ENCODE data around the gene SPDYE16. TPM values are rescaled to one million over a fixed set of nuclear protein-coding genes. Genes with fewer than 3 reads are reported as not detected.
"Not testable (repeated sequence)": the region's sequence is repeated elsewhere in the genome, so short reads cannot be mapped to it uniquely, and the experiment has no call there.

Gene SPDYE16
- total RNA-seq, 2 donors from 2014 or later: 0.58 TPM; not detected in 1

- ATAC-seq (replicated peaks in 1 of 2) (no peak), DNase-seq (no peak)
- H3K4me1 Mint-ChIP-seq (ENCODE audit: low read depth): no peaks in the 10 kb centered on the region
- no peaks in the 10 kb centered on the region for H3K9me3 Mint-ChIP-seq
- peaks cover 0 to 2% of the 10 kb centered on the region in 2 donors for H3K36me3 Mint-ChIP-seq (ENCODE audit: insufficient read depth in 2 of 2)
- H3K4me3 Mint-ChIP-seq: no peak overlapping the region
- H3K27ac Mint-ChIP-seq: no peak overlapping the region
- H3K27me3 Mint-ChIP-seq (ENCODE audit: low read depth): no peaks in the 10 kb centered on the region
Measured at GRCh38 chr7:76506081-76506440, 37.0 kb downstream of the SPDYE16 start.

- Mint-ChIP-seq H3K36me3 (ENCODE audit: insufficient read depth in 2 of 2) (peaks cover 0 to 2% of the 10 kb centered on the region in 2 donors), H3K9me3 (no peaks in the 10 kb centered on the region), H3K27me3 (ENCODE audit: low read depth) (no peaks in the 10 kb centered on the region), H3K4me3 (no peak overlapping the region), H3K27ac (no peak overlapping the region), H3K4me1 (ENCODE audit: low read depth) (no peaks in the 10 kb centered on the region)
- ATAC-seq (replicated peaks in 1 of 2): no peak
- no peak for DNase-seq
Measured at GRCh38 chr7:76505168-76506080, 37.7 kb downstream of the SPDYE16 start.

GRCh38 chr7:76504351-76505167 is 38.5 kb downstream of the SPDYE16 start:
- H3K4me1 Mint-ChIP-seq (ENCODE audit: low read depth); H3K9me3 Mint-ChIP-seq; H3K27me3 Mint-ChIP-seq (ENCODE audit: low read depth); H3K4me3 Mint-ChIP-seq; H3K27ac Mint-ChIP-seq; H3K36me3 Mint-ChIP-seq (ENCODE audit: insufficient read depth in 2 of 2); DNase-seq: not testable (repeated sequence)
- ATAC-seq (replicated peaks in 1 of 2): peak in 1 of 2 donors; percentile 10

DNA sequence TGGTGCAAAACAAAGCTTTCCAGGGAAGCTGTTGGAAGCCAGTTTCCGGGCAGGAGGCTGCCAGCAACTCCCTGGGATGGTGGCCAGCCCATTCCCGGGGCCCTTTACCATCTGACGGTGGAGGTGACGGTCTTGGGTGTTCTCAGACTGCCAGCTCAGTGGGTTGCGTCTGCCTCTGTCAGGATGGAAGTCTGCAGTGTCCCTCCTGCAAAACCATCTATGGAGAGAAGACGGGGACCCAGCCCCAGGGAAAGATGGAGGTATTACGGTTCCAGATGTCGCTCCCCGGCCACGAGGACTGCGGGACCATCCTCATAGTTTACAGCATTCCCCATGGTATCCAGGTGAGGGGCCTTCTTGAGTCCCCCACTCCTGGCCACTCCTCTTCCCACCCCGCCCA is 39.9 kb downstream of the SPDYE16 start:
- not testable (repeated sequence) for H3K36me3 Mint-ChIP-seq (ENCODE audit: insufficient read depth in 2 of 2); H3K27ac Mint-ChIP-seq; H3K4me3 Mint-ChIP-seq; DNase-seq; H3K9me3 Mint-ChIP-seq; H3K27me3 Mint-ChIP-seq (ENCODE audit: low read depth); ATAC-seq (replicated peaks in 1 of 2); H3K4me1 Mint-ChIP-seq (ENCODE audit: low read depth)

GRCh38 chr7:76502836-76503235 is 40.3 kb downstream of the SPDYE16 start:
- H3K9me3 Mint-ChIP-seq; H3K27me3 Mint-ChIP-seq (ENCODE audit: low read depth); H3K27ac Mint-ChIP-seq; H3K36me3 Mint-ChIP-seq (ENCODE audit: insufficient read depth in 2 of 2); H3K4me3 Mint-ChIP-seq; ATAC-seq (replicated peaks in 1 of 2); DNase-seq; H3K4me1 Mint-ChIP-seq (ENCODE audit: low read depth): not testable (repeated sequence)

- not testable (repeated sequence) for H3K9me3 Mint-ChIP-seq; H3K27ac Mint-ChIP-seq; H3K36me3 Mint-ChIP-seq (ENCODE audit: insufficient read depth in 2 of 2); ATAC-seq (replicated peaks in 1 of 2); H3K4me1 Mint-ChIP-seq (ENCODE audit: low read depth); H3K27me3 Mint-ChIP-seq (ENCODE audit: low read depth); H3K4me3 Mint-ChIP-seq; DNase-seq
Measured at GRCh38 chr7:76502224-76502623, 40.9 kb downstream of the SPDYE16 start.

DNA sequence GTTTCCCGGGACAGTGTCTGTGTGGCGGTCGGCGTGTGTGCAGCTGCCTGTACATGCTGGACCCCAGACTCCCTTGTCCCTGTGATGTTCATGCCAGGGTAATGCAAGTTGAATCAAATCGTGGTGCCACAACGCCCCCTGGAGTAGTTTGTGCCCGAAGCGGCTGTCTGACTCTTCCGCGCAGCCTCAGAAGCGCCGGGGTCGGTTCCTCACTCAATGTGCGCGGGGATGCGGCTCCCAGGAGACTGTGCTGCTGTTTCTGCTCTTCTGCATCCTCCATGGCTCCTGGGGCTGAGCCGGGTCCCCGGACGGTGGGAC is 43.2 kb downstream of the SPDYE16 start:
- H3K4me1 Mint-ChIP-seq (ENCODE audit: low read depth); H3K36me3 Mint-ChIP-seq (ENCODE audit: insufficient read depth in 2 of 2); H3K27ac Mint-ChIP-seq; H3K27me3 Mint-ChIP-seq (ENCODE audit: low read depth); H3K4me3 Mint-ChIP-seq; DNase-seq; H3K9me3 Mint-ChIP-seq: not testable (repeated sequence)
- ATAC-seq (replicated peaks in 1 of 2): peak in 1 of 2 donors; percentile 74

DNA sequence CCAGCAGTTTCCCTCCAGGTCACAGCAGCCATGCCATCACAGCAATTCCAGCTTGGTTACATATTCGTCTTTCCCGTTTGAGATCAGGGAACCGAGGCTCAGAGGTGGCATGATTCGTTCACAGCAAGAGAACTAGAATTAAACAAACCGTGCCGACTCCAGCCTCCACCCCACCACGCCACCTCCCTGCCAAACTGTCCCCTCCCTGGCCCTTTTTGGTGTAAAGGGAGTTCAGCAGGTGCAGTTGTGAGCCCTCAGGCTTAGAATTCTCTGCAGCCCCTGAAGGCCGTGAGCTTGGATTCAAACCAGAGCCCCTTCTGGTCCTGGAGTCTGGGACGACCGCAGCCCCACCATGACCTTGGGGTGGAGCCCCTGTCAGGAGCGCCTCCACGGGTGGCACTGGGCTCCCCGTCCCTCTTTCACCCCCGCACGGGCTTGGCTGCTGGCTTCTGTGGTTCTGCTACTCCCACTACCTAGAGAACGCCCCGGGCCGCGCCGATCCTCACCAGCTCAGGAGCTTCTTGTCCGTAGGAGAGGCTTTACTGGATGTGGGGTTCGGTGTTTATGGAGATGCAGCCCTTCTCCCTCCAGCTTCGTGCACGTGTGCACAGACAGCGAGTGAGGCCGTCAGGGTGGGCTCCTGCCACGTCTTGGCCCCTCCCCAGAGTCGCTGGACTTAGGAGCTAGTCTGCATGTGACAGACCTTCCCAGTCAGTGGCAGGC is 43.7 kb downstream of the SPDYE16 start:
- H3K27ac Mint-ChIP-seq; H3K36me3 Mint-ChIP-seq (ENCODE audit: insufficient read depth in 2 of 2); H3K4me1 Mint-ChIP-seq (ENCODE audit: low read depth); H3K9me3 Mint-ChIP-seq; H3K27me3 Mint-ChIP-seq (ENCODE audit: low read depth); H3K4me3 Mint-ChIP-seq; DNase-seq: not testable (repeated sequence)
- ATAC-seq (replicated peaks in 1 of 2): peak in 1 of 2 donors; percentile 51

DNA sequence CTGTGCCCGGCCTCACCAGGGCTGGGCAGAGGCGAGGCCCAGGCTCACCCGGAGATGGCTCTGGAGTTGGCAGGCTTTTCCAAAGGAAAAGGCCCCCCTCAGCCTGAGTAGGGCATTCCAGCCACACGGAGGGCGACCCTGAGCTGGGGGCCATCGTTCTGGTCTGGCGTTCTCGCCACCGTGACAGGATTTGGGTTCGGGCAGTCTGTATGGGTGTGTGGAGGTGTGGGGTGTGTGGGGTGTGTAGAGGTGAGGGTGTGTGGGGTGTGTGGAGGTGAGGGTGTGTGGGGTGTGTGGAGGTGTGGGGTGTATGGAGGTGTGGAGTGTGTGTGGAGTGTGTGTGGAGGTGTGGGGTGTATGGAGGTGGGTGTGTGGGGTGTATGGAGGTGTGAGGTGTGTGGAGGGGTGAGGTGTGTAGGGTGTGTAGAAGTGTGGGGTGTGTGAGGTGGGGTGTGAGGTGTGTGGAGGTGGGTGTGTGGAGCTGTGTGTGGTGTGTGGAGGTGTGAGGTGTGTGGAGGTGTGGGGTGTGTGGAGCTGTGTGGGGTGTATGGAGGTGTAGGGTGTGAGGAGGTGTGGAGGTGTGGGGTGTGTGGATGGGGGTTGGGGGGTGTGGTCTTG is 44.4 kb downstream of the SPDYE16 start:
- ATAC-seq (replicated peaks in 1 of 2); H3K36me3 Mint-ChIP-seq (ENCODE audit: insufficient read depth in 2 of 2); H3K27ac Mint-ChIP-seq; DNase-seq; H3K9me3 Mint-ChIP-seq; H3K27me3 Mint-ChIP-seq (ENCODE audit: low read depth); H3K4me3 Mint-ChIP-seq; H3K4me1 Mint-ChIP-seq (ENCODE audit: low read depth): not testable (repeated sequence)

DNA sequence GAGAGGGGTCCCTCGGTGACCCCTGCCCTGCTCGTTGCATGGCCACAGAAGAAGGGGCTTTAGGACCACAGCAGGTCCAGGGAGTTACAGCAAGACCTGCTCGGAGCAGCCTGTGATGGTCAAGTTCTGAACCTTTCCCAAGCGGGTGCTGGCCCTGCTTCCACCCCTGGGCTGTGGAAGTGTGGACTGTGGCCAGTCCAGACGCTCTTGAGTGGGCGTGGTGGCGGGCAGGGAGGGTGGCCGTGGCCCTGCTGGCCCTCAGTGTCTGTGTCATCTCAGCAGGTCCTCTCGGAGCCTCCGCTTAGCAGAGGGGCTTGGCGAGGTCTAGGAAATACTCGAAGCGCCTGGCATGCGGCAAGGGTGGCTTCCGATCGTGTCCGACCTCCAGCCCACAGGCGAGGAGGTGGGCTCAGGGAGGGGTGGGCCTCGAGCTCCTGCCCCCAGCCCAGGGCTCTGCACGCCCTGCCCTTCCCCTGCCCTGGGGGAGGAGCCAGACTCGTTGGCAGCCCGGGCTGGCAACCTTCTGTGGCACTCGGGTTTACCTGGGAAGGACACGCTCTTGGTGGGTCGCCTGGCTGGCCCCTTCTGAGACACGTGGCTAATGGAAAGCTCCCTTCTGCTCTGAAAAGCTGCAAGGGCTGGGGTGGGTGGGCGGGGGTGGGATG is 45.0 kb downstream of the SPDYE16 start:
- H3K27ac Mint-ChIP-seq: not testable (repeated sequence)

DNA sequence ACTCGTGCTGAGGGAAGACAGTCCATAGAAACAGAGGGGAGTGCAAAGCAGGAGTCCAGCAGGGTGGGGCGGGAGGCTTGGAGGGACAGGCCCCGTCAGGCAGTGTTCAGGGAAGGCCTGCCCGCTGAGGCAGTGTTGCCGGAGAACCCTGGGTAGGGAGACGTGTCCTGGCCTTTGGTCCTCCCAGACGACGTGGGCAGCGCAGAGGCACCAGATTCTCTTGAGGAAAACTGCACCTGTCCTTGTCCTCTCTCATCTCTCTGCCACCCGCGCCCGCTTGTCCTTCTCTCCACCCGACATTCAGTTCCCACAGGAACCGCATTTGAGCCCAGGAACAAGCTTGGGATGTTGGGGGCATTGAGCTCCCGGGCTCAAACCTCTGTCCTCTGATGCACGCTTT is 47.4 kb downstream of the SPDYE16 start:
- not testable (repeated sequence) for H3K27ac Mint-ChIP-seq; DNase-seq; H3K27me3 Mint-ChIP-seq (ENCODE audit: low read depth); H3K36me3 Mint-ChIP-seq (ENCODE audit: insufficient read depth in 2 of 2); H3K4me3 Mint-ChIP-seq; H3K9me3 Mint-ChIP-seq; H3K4me1 Mint-ChIP-seq (ENCODE audit: low read depth); ATAC-seq (replicated peaks in 1 of 2)

More for the DNA sequence above, 45.0 kb downstream of the SPDYE16 start:
- DNase-seq; ATAC-seq (replicated peaks in 1 of 2); H3K4me3 Mint-ChIP-seq; H3K4me1 Mint-ChIP-seq (ENCODE audit: low read depth); H3K36me3 Mint-ChIP-seq (ENCODE audit: insufficient read depth in 2 of 2); H3K27me3 Mint-ChIP-seq (ENCODE audit: low read depth); H3K9me3 Mint-ChIP-seq: not testable (repeated sequence)

DNA sequence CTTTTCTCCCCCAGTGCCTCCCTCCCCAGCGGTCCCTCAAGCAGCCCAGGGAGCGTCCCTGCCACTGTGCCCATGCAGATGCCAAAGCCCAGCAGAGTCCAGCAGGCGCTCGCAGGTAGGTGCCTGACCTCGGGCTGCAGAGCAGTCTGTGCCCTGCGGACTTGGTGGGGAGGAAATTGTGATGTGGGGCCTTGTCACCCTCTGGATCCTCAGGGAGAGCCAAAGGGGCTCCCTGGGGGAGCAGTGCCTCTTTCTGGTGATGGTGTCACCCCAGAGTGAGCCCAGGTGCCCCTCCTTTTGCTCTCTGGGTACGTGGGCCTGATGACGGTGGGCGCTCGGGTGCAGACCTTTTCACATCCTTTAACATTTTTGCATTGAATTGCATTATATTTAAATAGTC is 51.0 kb downstream of the SPDYE16 start:
- not testable (repeated sequence) for ATAC-seq (replicated peaks in 1 of 2); DNase-seq; H3K4me1 Mint-ChIP-seq (ENCODE audit: low read depth); H3K36me3 Mint-ChIP-seq (ENCODE audit: insufficient read depth in 2 of 2); H3K4me3 Mint-ChIP-seq; H3K27me3 Mint-ChIP-seq (ENCODE audit: low read depth); H3K9me3 Mint-ChIP-seq; H3K27ac Mint-ChIP-seq

Data from activated T-cell treated with anti-CD3 and anti-CD28 coated beads, Interleukin-2, amount 50 U/mL, for 72 hours (primary cell).